SW 1271 (cell line): ENCODE measurements around the gene DPF3.
A peak's percentile ranks its signal among the peaks of the same experiment; 100 is the strongest.

Experiments used
- DNase-seq, 2 experiments: peaks; one replicate each; lab custom pipeline; 2025; lab: John Stamatoyannopoulos, UW

Gene DPF3

DNA sequence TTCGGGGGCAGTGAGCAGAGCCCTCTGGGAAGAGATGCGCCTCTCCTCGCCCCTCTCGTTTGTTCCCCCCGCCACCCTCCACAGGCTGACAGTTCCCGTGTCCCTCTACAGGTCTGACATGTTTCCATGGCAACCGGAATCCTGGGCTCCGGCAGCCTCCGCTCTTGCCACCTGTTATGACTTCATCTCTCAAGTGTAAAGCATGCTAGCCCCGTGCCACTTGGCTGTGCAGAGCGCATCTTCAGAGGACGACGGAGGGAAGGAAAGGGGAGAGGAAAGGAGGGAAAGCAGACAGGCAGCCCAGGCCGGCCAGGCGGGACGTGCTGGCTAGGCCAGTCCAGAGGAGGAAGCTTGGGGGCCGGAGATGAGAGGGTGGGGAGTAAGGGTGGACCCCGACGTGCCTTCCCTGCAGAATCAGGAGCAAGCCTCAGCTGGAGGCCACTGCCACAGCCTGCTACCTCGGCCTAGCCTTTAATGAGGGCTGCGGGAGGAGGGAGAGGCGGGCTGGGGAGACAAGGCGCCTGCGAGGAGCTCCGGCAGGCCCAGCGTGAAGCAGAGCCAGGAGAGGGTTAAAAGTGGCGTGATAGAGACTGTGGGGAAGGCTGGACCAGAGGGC, 214.3 kb downstream of the DPF3 start:
- no peak for DNase-seq

DNA sequence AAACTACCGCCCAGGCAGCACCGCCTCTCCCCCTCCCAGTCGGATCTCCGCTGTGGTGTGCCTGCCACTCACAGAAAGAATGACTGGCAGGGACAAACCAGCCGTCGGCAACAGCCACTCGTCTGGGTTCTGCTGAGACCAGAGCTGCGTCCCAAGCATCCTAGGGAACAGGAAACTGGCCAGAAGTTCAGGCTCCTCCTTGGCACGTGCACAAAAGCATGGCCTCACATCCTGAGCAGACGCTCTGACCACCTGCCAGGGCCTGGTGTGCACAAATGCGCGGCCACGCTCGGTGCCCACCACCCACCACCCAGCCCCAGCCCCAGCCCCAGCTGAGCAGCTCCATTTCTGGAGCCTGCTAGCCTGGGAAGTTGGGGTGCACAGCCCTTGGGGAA, 214.8 kb downstream of the DPF3 start:
- DNase-seq: no peak

DNA sequence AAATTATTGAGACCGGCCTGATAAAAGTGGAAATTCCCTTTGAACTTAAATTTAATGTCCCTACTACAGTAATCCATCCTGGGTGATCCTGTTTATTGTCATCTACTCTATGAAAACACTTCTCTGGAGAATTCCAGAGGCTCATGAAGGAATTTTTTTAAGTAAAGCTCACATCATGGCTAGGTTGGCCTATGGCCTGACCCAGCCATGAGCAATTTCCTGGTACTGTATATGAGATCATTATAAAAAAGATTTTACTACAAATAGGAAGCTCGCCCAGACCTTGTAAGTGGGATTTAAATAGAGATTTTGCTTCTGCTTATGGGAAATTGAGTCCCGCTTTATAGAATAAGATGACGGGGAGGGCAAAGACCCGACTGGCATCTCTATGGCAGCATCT, 215.5 kb downstream of the DPF3 start:
- DNase-seq: no peak

DNA sequence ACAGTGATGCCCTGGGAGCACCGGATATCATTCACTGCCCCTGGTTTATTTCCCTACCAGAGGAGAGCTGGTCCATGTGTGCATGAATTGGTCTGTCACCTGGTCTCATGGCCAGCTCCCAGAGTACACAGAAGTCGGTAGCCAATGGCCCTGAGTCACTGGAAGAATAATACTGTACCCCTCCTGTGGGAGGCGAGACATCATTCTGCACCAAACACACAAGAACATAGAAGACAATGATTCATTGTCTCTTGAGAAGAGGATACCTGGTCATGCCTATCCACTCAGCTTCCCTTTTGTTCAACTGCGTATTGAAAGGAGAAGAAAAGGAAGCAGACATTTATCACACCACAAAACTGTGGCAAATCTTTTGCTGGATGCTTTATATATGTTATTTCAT, 216.2 kb downstream of the DPF3 start:
- DNase-seq: no peak

DNA sequence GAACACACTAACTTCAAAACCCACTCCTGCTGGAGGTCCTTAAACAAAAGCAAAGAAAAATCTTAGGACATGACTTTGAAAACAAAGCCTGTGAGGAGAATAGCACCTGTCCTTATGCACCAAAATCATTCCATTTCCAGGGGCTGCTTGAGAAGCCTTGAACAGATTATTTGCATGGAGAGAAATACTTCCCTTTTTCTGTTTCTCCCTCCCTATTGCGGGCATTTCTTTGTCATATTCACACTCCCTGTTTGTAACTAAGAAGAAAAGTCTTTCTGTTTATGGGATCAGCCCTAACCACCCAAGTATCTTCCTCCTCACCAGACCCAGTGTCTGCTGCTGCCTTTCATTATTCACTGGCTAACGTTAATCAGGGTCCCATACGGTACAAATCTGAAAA, 218.8 kb downstream of the DPF3 start:
- no peak for DNase-seq

DNA sequence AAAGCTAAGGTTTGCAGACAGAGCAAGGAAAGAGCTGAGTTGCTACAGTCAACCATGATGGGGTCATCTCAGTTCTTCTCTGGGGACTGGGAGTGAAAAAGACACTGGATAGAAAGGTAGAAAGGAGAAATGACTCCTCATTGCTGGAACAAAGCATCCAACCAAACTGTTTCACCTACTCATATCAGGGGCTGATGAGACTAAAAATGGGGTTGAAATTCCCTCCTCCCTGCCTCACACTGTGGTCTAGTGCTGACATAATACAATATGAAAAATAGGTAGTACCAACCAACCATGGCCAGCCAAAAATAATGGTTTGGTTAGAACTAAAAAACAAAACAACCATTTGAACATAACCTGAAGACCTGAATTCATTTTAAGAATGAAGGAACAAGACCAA, 220.7 kb downstream of the DPF3 start:
- DNase-seq: no peak

DNA sequence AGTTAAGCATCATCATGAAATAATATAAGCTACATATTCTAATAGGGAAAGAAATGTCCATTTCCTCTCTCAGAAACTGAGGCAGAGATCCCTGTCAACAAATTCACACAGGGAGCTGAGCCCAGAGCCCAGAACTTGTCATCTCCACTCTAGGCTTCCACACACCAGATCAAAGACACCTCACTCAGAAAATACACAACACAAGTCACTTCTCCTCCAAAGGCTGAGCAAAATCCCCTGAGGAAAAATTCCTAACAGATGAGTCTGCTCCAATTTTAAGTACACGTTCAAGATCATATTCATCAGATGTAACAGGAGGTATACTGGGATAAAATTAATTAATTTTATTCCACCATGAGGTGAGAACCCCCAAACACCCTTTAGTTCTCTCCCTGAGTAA, 227.3 kb downstream of the DPF3 start:
- DNase-seq: peak; percentile 15 to 76

DNA sequence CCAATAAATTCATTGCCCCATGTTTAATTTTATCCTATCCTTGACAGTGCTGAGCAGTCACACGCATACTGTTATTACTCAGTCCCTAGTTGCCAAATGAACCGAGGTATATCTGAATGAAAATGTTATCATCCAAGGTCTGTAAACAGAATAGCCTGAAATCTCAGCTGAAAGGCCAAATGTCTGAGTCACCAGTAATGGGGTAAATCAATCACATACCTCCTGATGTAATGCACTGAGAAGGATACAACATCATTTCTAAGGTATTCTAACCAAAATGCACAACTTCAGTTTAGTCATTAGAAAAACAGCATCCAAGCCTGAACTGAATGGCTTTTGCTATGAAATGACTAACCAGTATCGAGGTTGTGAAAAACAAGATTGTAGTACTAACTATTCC, 228.6 kb downstream of the DPF3 start:
- peak; percentile 63 to 79 for DNase-seq

DNA sequence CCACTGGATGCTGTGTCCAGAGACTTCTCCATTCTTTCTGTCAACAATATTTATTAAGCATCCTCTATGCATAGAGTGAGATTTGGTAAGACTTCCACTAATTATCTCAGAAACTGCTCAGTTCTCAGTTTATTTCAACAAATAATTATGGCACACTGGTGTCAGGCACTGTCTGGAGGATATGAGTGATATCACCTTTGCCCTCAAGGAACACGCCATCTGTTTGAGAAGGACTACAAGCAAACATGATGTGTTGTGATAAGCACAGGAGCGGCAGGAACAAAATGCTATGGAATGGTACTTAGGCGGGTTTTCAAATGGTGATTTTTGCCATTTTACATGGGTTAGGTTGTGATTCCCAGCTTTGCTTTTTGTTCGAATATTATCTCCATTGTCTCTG, 229.2 kb downstream of the DPF3 start:
- DNase-seq: no peak

DNA sequence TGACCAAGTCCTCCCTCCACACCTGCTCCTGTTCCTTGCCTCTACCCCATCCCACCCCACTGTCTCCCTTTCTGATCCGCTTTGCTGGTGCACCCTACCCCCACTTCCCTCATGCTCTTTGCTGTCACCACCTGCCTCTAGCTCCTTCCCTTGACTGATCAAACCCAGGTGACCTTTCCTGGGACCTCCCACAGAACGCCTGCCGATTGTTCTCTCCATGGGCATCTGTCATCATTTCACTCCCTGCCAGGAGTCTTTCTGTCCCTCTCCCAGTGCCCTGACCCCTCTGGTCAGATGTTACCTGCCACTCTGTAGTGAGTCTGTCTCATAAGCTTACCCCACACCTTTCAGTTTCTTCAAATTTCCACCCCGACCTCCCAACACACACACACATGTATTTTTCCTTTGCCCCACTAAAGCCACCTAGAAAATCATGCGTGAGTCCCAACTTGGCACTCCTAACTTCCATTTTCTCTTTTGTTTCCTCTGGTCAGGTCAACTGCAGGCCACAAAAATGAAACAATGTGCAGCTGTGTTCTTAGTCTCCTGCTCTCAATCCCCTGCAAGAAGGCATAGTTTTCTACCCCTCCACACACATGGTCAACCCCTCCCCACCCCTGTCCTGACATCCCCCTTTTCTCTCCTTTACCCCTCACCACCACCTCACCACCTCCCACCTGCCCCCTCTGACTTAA, 229.8 kb downstream of the DPF3 start:
- DNase-seq: no peak

DNA sequence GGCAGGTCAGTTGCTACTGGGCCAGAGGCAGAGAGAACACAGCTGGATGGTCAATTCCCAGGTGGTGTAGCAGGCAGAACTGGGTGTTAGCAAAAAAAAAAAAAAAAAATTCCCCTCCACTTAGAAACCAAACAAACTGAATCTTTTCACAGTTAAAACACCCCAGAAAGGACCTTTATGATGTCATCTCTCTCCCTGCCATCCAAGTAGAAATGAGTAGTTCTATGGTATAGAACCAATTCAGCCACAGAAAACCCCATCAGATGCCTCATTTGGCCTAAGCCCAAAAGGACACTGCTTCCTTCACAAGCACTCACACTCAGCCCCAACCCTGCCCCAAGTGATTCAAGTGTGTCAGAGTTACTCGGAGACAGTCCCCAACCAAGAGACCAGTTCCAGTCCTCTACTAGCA, 230.8 kb downstream of the DPF3 start:
- no peak for DNase-seq

DNA sequence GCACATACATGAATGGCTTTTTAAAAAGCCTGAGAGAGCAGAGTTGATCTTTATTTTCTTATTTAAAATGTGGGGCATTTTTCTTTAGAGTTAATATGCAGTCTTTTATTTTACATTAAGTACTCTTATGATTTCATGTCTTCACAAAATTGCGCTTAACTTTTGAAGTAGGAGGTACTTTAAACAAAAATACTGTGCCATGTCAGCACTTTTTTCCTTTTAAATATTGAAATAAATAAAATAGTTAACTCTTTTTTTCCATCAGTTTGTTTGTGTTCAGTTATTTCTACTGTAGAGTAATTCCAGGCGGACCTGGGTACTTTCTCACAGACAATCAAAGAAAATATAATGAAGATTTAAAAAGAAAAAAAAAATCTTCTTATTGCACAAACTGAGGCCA, 231.7 kb downstream of the DPF3 start:
- DNase-seq: no peak

DNA sequence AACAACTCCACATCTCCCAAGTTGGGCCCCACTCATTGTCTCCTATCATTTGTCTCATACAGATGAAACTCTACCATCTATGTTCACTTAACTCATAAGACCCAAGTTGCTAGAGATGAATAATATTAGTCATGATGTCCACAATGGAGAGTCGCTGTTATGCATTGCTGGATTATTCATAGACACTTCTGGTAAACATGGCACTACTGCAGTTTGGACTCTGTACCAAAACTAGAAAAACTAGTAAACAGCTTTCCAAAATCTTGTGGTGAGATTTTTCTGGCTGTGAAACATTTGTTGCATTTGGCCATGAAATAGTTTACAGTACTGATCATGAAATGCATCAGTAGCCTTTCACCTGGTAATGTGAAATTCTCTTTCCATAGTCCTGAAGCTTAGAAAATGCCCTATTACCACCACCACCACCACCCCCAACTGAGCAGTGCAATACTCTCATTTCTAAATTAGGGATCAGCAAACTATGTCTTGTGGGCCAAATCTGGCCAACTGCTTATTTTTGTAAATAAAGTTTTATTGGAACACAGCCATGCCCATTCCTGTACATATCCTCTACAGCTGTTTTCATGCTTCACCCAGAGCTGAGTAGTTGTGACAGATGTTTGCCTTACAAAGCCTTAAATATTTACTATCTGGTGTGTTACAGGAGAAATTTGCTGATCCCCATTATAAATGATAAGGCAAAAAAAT, 236.5 kb downstream of the DPF3 start:
- no peak for DNase-seq

DNA sequence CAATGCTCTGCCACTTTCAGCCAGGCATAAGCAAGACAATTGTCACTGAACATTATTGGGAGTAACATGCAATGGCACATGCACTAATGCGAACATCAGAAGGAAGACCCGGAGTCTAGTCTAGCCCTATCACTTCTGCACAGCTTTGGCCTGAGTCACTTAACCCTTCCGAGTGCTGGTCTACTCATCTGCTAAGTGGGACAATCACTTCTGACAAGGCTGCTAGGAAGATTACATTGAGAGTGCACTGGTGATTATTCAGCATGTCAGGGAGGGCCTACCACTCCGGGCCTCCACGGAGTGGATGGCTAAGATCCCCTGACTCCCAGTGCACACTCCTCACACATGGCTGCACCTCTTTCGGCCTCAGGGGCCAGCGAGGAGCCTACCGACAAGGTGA, 240.9 kb downstream of the DPF3 start:
- DNase-seq: no peak

DNA sequence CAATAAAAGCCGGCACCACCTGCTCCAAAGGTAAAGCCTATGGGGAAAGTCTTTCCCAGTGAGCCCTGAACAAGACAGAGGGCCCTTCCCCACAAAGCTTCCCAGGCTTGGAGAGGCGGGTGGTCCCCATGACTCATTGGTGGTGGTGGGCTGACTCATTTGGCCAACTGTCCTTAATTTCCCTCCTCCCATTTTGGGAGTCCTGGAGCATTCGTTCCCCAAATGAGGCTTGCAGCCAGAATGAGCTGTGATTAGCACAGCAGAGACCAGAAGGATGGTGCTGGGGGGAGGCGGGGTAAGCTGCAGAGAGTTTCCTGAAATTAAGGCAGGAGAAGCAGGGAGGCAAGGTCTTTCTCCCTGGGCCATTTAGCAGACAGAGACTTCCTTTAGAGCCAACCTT, 241.7 kb downstream of the DPF3 start:
- no peak for DNase-seq

DNA sequence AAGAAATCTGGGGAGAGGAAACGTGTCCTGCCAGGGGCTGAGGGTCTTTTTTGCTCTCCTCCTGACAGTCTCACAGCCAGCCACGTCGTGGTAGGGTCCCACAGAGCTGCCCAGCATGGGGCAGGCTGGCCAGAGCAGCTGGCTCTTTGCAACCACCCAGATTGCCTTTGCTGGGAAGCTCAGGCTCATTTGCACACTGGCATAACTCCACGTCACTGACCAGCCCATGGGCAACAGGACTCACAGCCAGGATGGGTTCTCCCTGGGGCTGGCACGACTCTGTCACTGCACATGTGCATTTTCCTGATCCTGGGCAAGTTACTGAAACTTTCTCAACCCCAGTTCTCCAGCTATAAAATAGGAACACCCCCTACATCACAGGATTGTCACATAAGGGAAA, 242.2 kb downstream of the DPF3 start:
- DNase-seq: no peak

DNA sequence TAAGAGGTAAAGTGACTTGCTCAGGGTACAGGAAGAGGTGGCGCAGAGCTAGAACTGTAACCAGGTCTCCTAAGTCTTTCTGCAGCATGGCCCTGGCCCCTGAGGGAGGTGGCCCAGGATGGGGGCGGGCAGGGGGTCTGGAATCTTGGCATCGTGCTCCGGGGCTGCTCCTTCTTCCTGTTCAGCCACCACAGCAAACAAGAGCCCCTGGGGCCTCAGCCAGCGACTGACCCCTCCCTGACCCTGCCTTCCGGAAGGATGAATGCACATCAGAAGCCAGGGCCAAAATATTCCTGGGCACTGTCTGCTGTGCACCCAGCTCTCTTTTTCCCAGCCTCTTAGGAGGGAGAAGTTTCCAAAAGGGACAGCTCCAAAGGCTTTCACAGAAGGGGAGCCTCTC, 242.8 kb downstream of the DPF3 start:
- DNase-seq: no peak

DNA sequence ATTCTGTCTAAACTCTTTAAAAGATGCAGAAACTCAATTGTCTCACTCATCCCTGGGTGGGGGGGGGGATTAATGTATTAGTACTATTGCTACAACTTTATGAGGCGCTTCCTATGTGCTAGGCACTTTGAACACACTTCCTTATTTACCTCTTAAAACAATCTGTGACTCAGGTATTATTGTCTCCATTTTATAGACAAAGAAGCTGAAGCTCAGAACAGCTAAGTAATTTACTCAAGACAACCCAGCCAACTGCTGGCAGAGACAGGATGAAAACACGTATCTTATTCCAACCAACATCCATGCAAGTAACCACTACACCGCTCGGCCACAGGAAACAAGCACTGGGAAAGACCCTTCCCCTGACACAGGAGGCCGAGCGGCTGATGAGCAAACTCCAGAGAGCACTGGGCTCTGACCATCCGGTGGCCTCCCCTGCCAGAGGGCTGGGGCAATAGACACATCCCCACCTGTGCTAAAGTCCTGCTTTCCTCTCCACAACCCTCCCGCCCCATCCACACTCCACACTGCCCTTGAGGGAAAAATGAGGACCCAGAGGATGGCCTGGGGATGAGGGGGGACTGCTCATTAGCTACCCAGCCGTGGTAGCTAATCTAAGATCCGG, 244.2 kb downstream of the DPF3 start:
- DNase-seq: no peak

DNA sequence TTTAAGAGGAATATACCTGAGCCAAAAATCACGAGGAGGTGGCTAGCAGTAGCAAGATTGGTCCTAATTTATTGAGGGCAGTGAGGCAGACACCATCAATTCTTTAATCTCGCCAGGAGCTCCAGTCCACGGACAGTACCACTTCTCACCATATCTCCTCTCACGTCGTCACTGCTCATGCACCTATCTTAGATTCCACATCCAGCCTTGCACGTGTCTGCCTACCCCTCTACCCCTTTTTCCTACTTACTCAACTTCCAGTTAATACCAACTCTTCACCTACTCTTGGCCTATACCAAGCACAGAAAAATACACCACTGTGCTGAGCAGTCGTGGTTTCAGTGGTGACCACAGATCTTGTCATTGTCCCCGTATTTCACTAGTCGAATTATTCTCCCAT, 246.1 kb downstream of the DPF3 start:
- no peak for DNase-seq

DNA sequence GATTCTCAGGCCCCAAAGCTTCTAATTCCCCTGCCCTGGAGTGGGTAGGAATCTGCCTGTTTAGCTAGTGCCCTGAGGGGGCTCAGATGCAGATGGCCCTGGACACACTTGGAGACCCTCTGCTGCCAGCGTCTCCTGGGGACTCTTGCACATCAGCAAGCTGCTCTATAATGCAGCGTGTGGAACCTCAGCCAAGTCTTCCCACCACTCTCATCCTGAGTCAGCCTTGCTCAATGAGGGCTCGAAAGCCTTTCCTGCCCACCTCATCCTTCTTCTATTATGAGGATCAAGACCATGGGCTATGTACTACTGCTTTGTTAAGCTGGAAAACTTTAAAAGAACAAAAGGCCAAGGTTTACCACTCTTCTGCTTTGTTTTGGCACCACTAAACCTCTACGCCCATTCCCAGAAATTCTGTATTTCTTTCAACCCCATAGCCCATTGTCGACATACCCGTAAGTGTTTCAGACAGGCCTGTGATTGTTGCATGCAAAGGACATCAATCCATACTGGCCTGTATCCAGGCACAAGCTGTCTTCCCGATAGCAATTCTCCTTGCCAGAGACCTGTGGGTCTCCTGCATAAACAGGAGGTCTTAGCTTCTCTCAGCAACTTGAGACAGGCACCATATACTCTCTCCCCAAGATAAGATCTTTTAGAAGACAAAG, 246.9 kb downstream of the DPF3 start:
- DNase-seq: no peak

DNA sequence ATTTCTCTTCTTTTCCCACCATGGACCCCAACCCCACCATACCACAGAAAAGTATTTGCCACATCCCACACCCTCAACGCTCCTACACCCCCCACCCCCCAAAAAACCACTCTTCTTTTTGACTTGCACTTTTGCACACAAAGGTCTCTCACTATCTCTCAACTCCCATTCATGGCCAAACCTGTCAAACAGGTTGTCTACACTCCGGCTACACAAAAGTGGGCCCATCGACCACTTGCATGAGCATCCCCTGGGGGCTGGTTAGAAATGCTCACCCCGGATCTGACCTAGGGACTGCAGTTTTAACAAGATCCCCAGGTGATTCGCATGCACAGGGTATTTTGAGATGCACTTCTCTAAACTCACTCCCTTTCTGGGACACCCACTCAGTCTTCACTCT, 248.2 kb downstream of the DPF3 start:
- no peak for DNase-seq

DNA sequence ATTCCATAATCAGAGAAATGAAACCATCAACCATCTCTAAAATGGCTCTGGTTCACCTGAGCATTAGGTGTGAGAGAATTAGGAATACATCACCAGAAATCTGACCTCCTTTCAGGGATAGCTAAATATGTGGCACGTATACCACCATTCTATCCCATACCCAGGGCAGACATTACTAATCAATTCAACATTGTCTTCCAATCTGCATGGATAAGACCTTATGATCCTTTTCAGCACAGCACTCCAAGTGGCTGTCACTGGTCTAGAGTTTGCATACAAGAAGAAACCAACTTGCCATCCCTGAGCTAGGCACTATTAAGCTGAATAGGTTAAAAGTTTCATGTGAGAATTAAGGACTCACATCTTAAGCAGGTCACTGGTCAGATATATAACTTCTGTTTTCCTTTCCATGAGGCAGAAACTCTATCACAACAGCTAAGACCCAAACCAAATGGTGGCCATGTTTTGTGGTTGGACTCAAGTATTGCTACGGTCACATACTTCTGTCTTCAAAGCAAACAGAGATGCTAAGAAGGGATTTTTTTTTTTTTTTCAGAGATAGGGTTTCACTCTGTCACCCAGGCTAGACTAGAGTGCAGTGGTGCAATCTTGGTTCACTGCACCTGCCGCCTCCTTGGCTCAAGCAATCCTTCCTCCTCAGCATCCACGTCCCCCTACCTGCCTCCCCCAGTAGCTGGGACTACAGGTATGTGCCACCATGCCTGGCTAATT, 249.0 kb downstream of the DPF3 start:
- DNase-seq: no peak
